Uterus (tissue), 2 donors: ENCODE data around the gene RASA2.

Experiments
- POLR2A ChIP-seq, 2 donors: fragments of 450-650 bp; IDR thresholded peaks; one replicate each; pipeline ENCODE4 v1.6.1; 2016; ENCODE audit warnings: antibody characterized with exemption in 2 of 2, mild to moderate bottlenecking in 1 of 2, moderate library complexity in 1 of 2
- TF ChIP-seq, protein P1 (sequence below), 4 experiments: fragments of 200-600 bp in 2 of 4; fragments of 450-650 bp in 2 of 4; sonication (generic) in 2 of 4; IDR thresholded peaks; one replicate each; pipeline ENCODE4 v1.5.1; 2016 to 2019; ENCODE audit warnings: antibody characterized with exemption in 4 of 4, mild to moderate bottlenecking in 2 of 4, moderate library complexity in 1 of 4

- TF ChIP-seq, protein P1, sequence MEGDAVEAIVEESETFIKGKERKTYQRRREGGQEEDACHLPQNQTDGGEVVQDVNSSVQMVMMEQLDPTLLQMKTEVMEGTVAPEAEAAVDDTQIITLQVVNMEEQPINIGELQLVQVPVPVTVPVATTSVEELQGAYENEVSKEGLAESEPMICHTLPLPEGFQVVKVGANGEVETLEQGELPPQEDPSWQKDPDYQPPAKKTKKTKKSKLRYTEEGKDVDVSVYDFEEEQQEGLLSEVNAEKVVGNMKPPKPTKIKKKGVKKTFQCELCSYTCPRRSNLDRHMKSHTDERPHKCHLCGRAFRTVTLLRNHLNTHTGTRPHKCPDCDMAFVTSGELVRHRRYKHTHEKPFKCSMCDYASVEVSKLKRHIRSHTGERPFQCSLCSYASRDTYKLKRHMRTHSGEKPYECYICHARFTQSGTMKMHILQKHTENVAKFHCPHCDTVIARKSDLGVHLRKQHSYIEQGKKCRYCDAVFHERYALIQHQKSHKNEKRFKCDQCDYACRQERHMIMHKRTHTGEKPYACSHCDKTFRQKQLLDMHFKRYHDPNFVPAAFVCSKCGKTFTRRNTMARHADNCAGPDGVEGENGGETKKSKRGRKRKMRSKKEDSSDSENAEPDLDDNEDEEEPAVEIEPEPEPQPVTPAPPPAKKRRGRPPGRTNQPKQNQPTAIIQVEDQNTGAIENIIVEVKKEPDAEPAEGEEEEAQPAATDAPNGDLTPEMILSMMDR (IDR thresholded peaks at IDR 0.05), result peak; percentile 50 to 72 (median 70)
- no peak for TF ChIP-seq POLR2A (IDR thresholded peaks at IDR 0.05)
Observed at GRCh38 chr3:141454906-141455602, 31.8 kb upstream of the RASA2 start.
